HepG2 (cell line): ENCODE measurements around the gene SLC9B2. TPM values are rescaled to one million over a fixed set of nuclear protein-coding genes. Genes with fewer than 3 reads are reported as not detected.

ENCODE experiments used
- ATAC-seq: fragments of 200-7000 bp; cut with Tn5 transposase; 3 replicates; pipeline ENCODE4 v1.9.1; 2020; ENCODE audit warnings: mild to moderate bottlenecking, moderate library complexity
- BruUV-seq: library from RNA; stranded (reverse); fragments of 400-500 nt; replicated peaks from 2 replicates; lab custom pipeline; 2021; lab: Mats Ljungman, UMichigan
- CTCF ChIA-PET: fragments of 300-600 bp; formaldehyde crosslinking; extraction: SDS; loops from one replicate; lab custom pipeline; 2021; ENCODE audit warnings: low total read pairs, inconsistent platforms, low intra/inter-chr PET ratio; lab: Yijun Ruan, JAX
- POLR2A ChIA-PET: fragments of 350-600 bp; sonication (Branson Sonifier 250); formaldehyde crosslinking; loops from one replicate; lab custom pipeline; 2020; ENCODE audit warnings: antibody characterized with exemption, inconsistent platforms; lab: Yijun Ruan, JAX
- DNase-seq: peaks from one replicate; pipeline ENCODE4 v3.0.0-alpha.2; 2015; ENCODE audit warnings: low spot score
- FAIRE-seq: peaks from 3 replicates; lab custom pipeline; 2011; peaks lifted over from hg19 to GRCh38; lab: Jason Lieb, UNC
- H2AFZ ChIP-seq: one replicate; pipeline ENCODE4 v1.6.1; 2011; ENCODE audit warnings: low read length, inconsistent platforms
- H3K27ac ChIP-seq: fragments of 300-600 bp; 3 replicates; pipeline ENCODE4 v1.8.0; 2011; ENCODE audit warnings: mixed run types, mild to moderate bottlenecking, mixed read lengths, low read length, inconsistent platforms; ENCODE audit not compliant: insufficient read depth; ENCODE audit errors: extremely low read length
- H3K27me3 ChIP-seq, 2 experiments: fragments of 200-600 bp in 1 of 2; 2 replicates in 1 of 2; 3 replicates in 1 of 2; pipeline versions ENCODE4 v1.6.0 to v1.8.0; 2011; ENCODE audit warnings: low read length in 2 of 2, mild to moderate bottlenecking in 2 of 2, moderate library complexity in 2 of 2, inconsistent platforms in 1 of 2; ENCODE audit not compliant: insufficient read depth in 2 of 2, control insufficient read depth in 1 of 2
- H3K36me3 ChIP-seq, 2 experiments: fragments of 200-600 bp in 1 of 2; replicated peaks in 1 of 2; 2 replicates in 1 of 2; 3 replicates in 1 of 2; pipeline versions ENCODE4 v1.5.1 to v1.8.0; 2011; ENCODE audit warnings: low read length in 2 of 2, inconsistent platforms in 1 of 2; ENCODE audit not compliant: insufficient read depth in 2 of 2, control insufficient read depth in 1 of 2
- H3K4me1 ChIP-seq: 2 replicates; pipeline ENCODE4 v1.5.1; 2012; ENCODE audit warnings: low read length, inconsistent platforms; ENCODE audit not compliant: insufficient read depth
- H3K4me2 ChIP-seq: 2 replicates; pipeline ENCODE4 v1.6.0; 2011; ENCODE audit warnings: low read depth, low read length, inconsistent platforms
- H3K4me3 ChIP-seq, 3 experiments: fragments of 200-600 bp in 1 of 3; sonication (generic), shearing (Covaris generic) in 1 of 3; replicated peaks in 1 of 3; 2 replicates each; pipeline ENCODE4 v1.5.1; 2011 to 2016; ENCODE audit warnings: low read length in 3 of 3, inconsistent platforms in 2 of 3, low read depth in 2 of 3, mild to moderate bottlenecking in 2 of 3, control low read depth in 1 of 3, mixed read lengths in 1 of 3; ENCODE audit not compliant: insufficient read depth in 1 of 3
- H3K79me2 ChIP-seq: one replicate; pipeline ENCODE4 v1.6.1; 2011; ENCODE audit warnings: low read length, inconsistent platforms; ENCODE audit not compliant: insufficient read depth
- H3K9ac ChIP-seq: 2 replicates; pipeline ENCODE4 v1.6.0; 2011; ENCODE audit warnings: mild to moderate bottlenecking, low read depth, low read length, inconsistent platforms; ENCODE audit not compliant: insufficient read depth
- H3K9me3 ChIP-seq: 2 replicates; pipeline ENCODE4 v1.5.1; 2012; ENCODE audit warnings: mild to moderate bottlenecking, low read length
- H4K20me1 ChIP-seq: 2 replicates; pipeline ENCODE4 v1.6.0; 2011; ENCODE audit warnings: inconsistent platforms, mild to moderate bottlenecking, low read length, moderate library complexity; ENCODE audit not compliant: insufficient read depth
- DMTF1 ChIP-seq: sonication (generic); formaldehyde crosslinking; IDR thresholded peaks from 2 replicates; pipeline ENCODE4 v1.4.0; 2020; ENCODE audit warnings: mild to moderate bottlenecking, missing genetic modification reagents
- RFXANK ChIP-seq: IDR thresholded peaks from 2 replicates; pipeline ENCODE4 v1.6.1; 2016
- ZNF629 ChIP-seq: sonication (generic); formaldehyde crosslinking; conservative IDR thresholded peaks from 2 replicates; pipeline ENCODE4 v1.5.0; 2020; ENCODE audit warnings: missing genetic modification reagents
- WGBS: methylation state at CpG from one replicate; pipeline ENCODE4 v1.1.6; 2017; ENCODE audit warnings: low lambda C conversion rate; 5-methylcytosine and 5-hydroxymethylcytosine counted together
- in situ Hi-C: cut with HindIII; loops from 2 replicates; pipeline ENCODE4 v1.10.0; 2017; ENCODE audit warnings: low pct_unique_long_range_greater_than_20kb; ENCODE audit not compliant: extremely low pct_ligation_motif_present
- intact Hi-C: fragments of 100-400 bp; cut with micrococcal nuclease; formaldehyde crosslinking; loops from one replicate; pipeline ENCODE4 v1.10.0; 2022; ENCODE audit not compliant: unreplicated experiment
- polyA plus RNA-seq, 8 experiments: library from polyadenylated mRNA; depleted of rRNA in 3 of 8; stranded (reverse) in 7 of 8; unstranded in 1 of 8; fragments of >200 nt; fragmentation: Illumina TruSeq in 4 of 8; extraction: Trizol in 4 of 8; gene quantifications; 2 replicates each; pipeline versions ENCODE4 v1.2.1 to v1.2.3, GENCODE V29; 2011 to 2016; ENCODE audit warnings: low read depth in 4 of 8, missing spikeins in 1 of 8, mixed read lengths in 1 of 8; ENCODE audit not compliant: insufficient read depth in 1 of 8
- total RNA-seq, 5 experiments: library from RNA; depleted of rRNA; stranded (reverse); fragments of >200 nt; fragmentation: Illumina TruSeq; extraction: Trizol; gene quantifications; 2 replicates each; pipeline ENCODE4 v1.2.3, GENCODE V29; 2016; ENCODE audit warnings: low read depth in 1 of 5
- TF ChIP-seq, protein P1 (sequence below): sonication (generic); formaldehyde crosslinking; IDR thresholded peaks from 2 replicates; pipeline ENCODE4 v1.5.1; 2020; ENCODE audit warnings: mild to moderate bottlenecking, missing genetic modification reagents, moderate library complexity

SLC9B2 gene
- total and polyA plus RNA-seq, 2 of the 13 experiments (the other 11 are each of a cell fraction or from before 2014, with no cell fraction given) = 23.5 to 38.5 TPM

DNA sequence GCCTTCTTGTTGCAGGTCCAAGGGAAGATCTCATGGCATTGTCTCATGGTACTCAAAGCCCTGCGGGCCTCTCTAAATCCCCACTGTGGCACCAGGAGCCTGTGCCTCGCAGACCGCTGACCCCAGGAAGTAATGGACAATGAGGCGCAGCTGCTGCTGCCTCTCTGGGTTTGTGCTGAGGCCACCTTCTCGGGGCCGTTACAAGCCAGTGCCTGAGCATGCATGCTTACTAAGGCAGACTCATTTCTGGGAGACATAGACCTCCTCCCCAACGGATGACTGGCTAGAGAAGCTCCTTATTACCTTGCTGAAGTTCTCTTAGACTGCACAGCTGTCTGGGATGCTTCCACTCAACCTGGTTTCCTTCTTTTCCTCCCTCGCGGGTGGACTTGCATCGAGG, 21.8 kb upstream of the SLC9B2 start (continued):
- TF ChIP-seq, protein P1, sequence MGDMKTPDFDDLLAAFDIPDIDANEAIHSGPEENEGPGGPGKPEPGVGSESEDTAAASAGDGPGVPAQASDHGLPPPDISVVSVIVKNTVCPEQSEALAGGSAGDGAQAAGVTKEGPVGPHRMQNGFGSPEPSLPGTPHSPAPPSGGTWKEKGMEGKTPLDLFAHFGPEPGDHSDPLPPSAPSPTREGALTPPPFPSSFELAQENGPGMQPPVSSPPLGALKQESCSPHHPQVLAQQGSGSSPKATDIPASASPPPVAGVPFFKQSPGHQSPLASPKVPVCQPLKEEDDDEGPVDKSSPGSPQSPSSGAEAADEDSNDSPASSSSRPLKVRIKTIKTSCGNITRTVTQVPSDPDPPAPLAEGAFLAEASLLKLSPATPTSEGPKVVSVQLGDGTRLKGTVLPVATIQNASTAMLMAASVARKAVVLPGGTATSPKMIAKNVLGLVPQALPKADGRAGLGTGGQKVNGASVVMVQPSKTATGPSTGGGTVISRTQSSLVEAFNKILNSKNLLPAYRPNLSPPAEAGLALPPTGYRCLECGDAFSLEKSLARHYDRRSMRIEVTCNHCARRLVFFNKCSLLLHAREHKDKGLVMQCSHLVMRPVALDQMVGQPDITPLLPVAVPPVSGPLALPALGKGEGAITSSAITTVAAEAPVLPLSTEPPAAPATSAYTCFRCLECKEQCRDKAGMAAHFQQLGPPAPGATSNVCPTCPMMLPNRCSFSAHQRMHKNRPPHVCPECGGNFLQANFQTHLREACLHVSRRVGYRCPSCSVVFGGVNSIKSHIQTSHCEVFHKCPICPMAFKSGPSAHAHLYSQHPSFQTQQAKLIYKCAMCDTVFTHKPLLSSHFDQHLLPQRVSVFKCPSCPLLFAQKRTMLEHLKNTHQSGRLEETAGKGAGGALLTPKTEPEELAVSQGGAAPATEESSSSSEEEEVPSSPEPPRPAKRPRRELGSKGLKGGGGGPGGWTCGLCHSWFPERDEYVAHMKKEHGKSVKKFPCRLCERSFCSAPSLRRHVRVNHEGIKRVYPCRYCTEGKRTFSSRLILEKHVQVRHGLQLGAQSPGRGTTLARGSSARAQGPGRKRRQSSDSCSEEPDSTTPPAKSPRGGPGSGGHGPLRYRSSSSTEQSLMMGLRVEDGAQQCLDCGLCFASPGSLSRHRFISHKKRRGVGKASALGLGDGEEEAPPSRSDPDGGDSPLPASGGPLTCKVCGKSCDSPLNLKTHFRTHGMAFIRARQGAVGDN (CRISPR knock-in tag) = peak; percentile 35; the same call in 1 of the 2 replicates

DNA sequence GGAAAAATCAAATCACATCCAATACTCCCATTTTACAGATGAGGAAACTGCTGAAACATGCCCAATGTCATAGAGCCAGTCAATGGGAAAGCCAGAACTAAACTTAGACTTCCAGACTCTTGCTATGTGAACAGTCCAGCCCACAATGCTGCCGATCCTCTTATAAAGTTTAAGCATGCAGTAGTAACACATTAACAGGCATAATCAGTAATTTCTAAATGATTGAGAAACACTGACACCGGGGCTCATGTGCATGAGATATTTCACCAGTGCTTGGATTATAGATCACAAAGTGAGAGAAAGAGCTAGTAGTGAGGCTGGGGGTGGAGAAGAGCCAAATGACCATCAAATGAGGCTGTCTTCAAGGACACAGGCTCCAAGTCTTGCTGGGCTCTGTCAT, 20.6 kb upstream of the SLC9B2 start:
- CTCF ChIA-PET = interaction anchor here (0.7 kb wide), 1 partner anchor 665 kb away, joined by 3 read pairs; no protein-coding TSS in a partner anchor
- TF ChIP-seq DMTF1 (CRISPR knock-in tag) (no peak), RFXANK (CRISPR knock-in tag) (no peak), ZNF629 (CRISPR knock-in tag) (peak; percentile 79)
- Histone ChIP-seq H3K27ac (peak overlapping the region; percentile 12), H3K36me3 (no peaks in the 10 kb centered on the region), H3K9me3 (no peaks in the 10 kb centered on the region), H3K27me3 (no peaks in the 10 kb centered on the region), H3K4me1 (peaks cover 50% of the 10 kb centered on the region), H3K9ac (no peak overlapping the region), H4K20me1 (no peaks in the 10 kb centered on the region), H2AFZ (no peak overlapping the region), H3K79me2 (no peaks in the 10 kb centered on the region), H3K4me2 (peak overlapping the region; percentile 38; the same call in 1 of the 2 replicates), H3K4me3 (no peak overlapping the region)
- in situ Hi-C loops (loop anchor here (5.0 to 10.0 kb wide), 2 partner anchors 475 to 662 kb away; no protein-coding TSS in a partner anchor), intact Hi-C loops (loop anchor here (5.0 kb wide), 3 partner anchors 650 to 1975 kb away; no protein-coding TSS in a partner anchor)
- ATAC-seq (peak; percentile 10; the same call in 1 of the 3 replicates), DNase-seq (no peak), FAIRE-seq (no peak)
- 19% methylated on average over 2 of the region's 2 CpGs for WGBS
- BruUV-seq = no TSS peak
- POLR2A ChIA-PET = no interaction called here
